DND-41 (cell line): ENCODE data around the gene GRP.

ENCODE experiments used
- CTCF ChIP-seq: IDR thresholded peaks from 2 replicates; pipeline ENCODE4 v1.5.1; 2012; ENCODE audit warnings: borderline replicate concordance, low read length, moderate library complexity, mild to moderate bottlenecking; ENCODE audit not compliant: poor library complexity, severe bottlenecking; ENCODE audit errors: extremely low read depth
- EZH2 ChIP-seq: IDR thresholded peaks from 3 replicates; pipeline ENCODE4 v1.6.1; 2012; ENCODE audit warnings: borderline replicate concordance, low read depth, mild to moderate bottlenecking, moderate library complexity, low read length, inconsistent platforms; ENCODE audit not compliant: severe bottlenecking

GRCh38 chr18:59270689-59271257, 50.8 kb downstream of the GRP start:
- no peak for TF ChIP-seq CTCF
- no peak for TF ChIP-seq EZH2
